ENCODE results near the gene SAMD11. TPM values are rescaled to one million over a fixed set of nuclear protein-coding genes. Genes with fewer than 3 reads are reported as not detected.

Gene SAMD11
- polyA plus RNA-seq, 1 donor from 2014 or later: 21.6 TPM

GRCh38 chr1:917076-917459 lies 6.7 kb upstream of the SAMD11 start:
- no peaks in the 10 kb centered on the region for H3K36me3 ChIP-seq (ENCODE audit: insufficient read depth, low read length)
- peaks cover 6% of the 10 kb centered on the region for H3K27me3 ChIP-seq (ENCODE audit: insufficient read depth, low read depth, low read length)
- no peaks in the 10 kb centered on the region for H3K9me3 ChIP-seq (ENCODE audit: low read length)
- no peak overlapping the region for H3K27ac ChIP-seq (ENCODE audit: low read length)
- H3K4me3 ChIP-seq (ENCODE audit: low read length): no peak overlapping the region
- no peaks in the 10 kb centered on the region for H3F3A ChIP-seq (ENCODE audit: insufficient read depth, low read length, poor library complexity, severe bottlenecking)
- no peaks in the 10 kb centered on the region for H4K20me1 ChIP-seq (ENCODE audit: insufficient read depth)
- peak overlapping the region; percentile 5 for H3K9ac ChIP-seq (ENCODE audit: low read length)
- H3K9me2 ChIP-seq (ENCODE audit: insufficient read depth, low read length): no peaks in the 10 kb centered on the region
- no peak overlapping the region for H3K4me2 ChIP-seq (ENCODE audit: low read length)
- H3K79me2 ChIP-seq (replicated peaks; ENCODE audit: insufficient read depth, low read length): no peaks in the 10 kb centered on the region
- TF ChIP-seq EP300 (conservative IDR thresholded peaks at IDR 0.05; ENCODE audit: poor library complexity, severe bottlenecking) (no peak), POLR2AphosphoS5 (IDR thresholded peaks at IDR 0.05) (no peak), RAD21 (conservative IDR thresholded peaks at IDR 0.05) (no peak), SMC3 (conservative IDR thresholded peaks at IDR 0.05; ENCODE audit: poor library complexity) (no peak), MXI1 (conservative IDR thresholded peaks at IDR 0.05; ENCODE audit: poor library complexity, severe bottlenecking) (no peak), TAF1 (IDR thresholded peaks at IDR 0.05; ENCODE audit: low read depth) (no peak), EZH2 (IDR thresholded peaks at IDR 0.05; ENCODE audit: borderline replicate concordance, insufficient read depth, low read length, poor library complexity, severe bottlenecking) (no peak), REST (IDR thresholded peaks at IDR 0.05; ENCODE audit: borderline replicate concordance) (no peak)
- TF ChIP-seq, protein P1, sequence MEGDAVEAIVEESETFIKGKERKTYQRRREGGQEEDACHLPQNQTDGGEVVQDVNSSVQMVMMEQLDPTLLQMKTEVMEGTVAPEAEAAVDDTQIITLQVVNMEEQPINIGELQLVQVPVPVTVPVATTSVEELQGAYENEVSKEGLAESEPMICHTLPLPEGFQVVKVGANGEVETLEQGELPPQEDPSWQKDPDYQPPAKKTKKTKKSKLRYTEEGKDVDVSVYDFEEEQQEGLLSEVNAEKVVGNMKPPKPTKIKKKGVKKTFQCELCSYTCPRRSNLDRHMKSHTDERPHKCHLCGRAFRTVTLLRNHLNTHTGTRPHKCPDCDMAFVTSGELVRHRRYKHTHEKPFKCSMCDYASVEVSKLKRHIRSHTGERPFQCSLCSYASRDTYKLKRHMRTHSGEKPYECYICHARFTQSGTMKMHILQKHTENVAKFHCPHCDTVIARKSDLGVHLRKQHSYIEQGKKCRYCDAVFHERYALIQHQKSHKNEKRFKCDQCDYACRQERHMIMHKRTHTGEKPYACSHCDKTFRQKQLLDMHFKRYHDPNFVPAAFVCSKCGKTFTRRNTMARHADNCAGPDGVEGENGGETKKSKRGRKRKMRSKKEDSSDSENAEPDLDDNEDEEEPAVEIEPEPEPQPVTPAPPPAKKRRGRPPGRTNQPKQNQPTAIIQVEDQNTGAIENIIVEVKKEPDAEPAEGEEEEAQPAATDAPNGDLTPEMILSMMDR (IDR thresholded peaks at IDR 0.05; ENCODE audit: poor library complexity, severe bottlenecking): no peak
- no peak overlapping the region for H2AFZ ChIP-seq (ENCODE audit: low read depth, low read length)

DNA sequence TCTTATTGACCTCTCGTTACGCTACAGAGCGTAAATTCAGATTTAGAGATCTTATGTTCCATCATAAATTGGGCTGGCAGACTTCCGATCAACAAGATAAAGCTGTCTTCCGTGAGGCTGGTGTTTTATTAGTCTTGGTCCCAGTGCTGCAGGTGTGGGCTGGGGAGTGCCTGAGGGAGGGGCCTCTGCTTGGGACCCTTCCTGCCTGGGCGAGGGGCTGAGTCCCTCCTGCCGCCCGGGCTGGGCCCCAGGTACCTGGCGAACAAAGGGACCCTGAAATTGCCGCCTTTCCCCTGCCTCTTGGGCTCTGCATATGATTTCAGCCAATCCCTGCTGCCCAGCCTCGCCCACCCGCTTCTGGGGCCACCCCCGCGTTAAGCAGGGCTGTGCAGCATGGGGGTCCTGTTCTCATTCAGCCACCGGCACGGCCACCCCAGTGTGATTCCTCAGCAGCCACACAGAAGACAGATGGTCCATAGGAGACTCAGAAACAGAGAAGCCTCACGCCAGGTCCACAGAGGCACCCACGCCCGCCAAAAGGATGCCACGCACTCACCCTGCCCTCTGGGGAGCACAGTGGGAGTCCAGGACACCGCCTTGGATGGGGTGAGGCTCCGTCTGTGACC lies 6.1 kb upstream of the SAMD11 start:
- H2AFZ ChIP-seq (ENCODE audit: low read depth, low read length): no peak overlapping the region
- H3F3A ChIP-seq (ENCODE audit: insufficient read depth, low read length, poor library complexity, severe bottlenecking): no peaks in the 10 kb centered on the region
- H3K79me2 ChIP-seq (replicated peaks; ENCODE audit: insufficient read depth, low read length): no peaks in the 10 kb centered on the region
- no peak overlapping the region for H3K27ac ChIP-seq (ENCODE audit: low read length)
- H3K27me3 ChIP-seq (ENCODE audit: insufficient read depth, low read depth, low read length): peaks cover 11% of the 10 kb centered on the region
- H3K9me2 ChIP-seq (ENCODE audit: insufficient read depth, low read length): no peaks in the 10 kb centered on the region
- no peak overlapping the region for H3K9ac ChIP-seq (ENCODE audit: low read length)
- H3K9me3 ChIP-seq (ENCODE audit: low read length): no peaks in the 10 kb centered on the region
- no peaks in the 10 kb centered on the region for H3K36me3 ChIP-seq (ENCODE audit: insufficient read depth, low read length)
- H3K4me2 ChIP-seq (ENCODE audit: low read length): no peak overlapping the region
- no peak overlapping the region for H3K4me3 ChIP-seq (ENCODE audit: low read length)
- no peaks in the 10 kb centered on the region for H4K20me1 ChIP-seq (ENCODE audit: insufficient read depth)
- TF ChIP-seq RAD21 (conservative IDR thresholded peaks at IDR 0.05) (no peak), EZH2 (IDR thresholded peaks at IDR 0.05; ENCODE audit: borderline replicate concordance, insufficient read depth, low read length, poor library complexity, severe bottlenecking) (no peak), EP300 (conservative IDR thresholded peaks at IDR 0.05; ENCODE audit: poor library complexity, severe bottlenecking) (no peak), MXI1 (conservative IDR thresholded peaks at IDR 0.05; ENCODE audit: poor library complexity, severe bottlenecking) (no peak), TAF1 (IDR thresholded peaks at IDR 0.05; ENCODE audit: low read depth) (no peak), SMC3 (conservative IDR thresholded peaks at IDR 0.05; ENCODE audit: poor library complexity) (no peak)
- TF ChIP-seq, protein P1 (IDR thresholded peaks at IDR 0.05; ENCODE audit: poor library complexity, severe bottlenecking): no peak

Data from neural cell (in vitro differentiated cells).